Midbrain (tissue), 1 donor: Measurements from ENCODE around the gene SLITRK3.

ENCODE experiments used
- DNase-seq: peaks from one replicate; lab custom pipeline; 2025; lab: John Stamatoyannopoulos, UW

Gene SLITRK3

GRCh38 chr3:165195640-165196576 is at the start of gene SLITRK3:
Gene SLITRK3, minus strand, starts transcription at chr3:165196384. Its CDS starts 5,554 bp downstream, at chr3:165190830.
- peak; percentile 26 for DNase-seq

- no peak for DNase-seq
Observed at GRCh38 chr3:165243597-165243996, 47.4 kb upstream of the SLITRK3 start.

GRCh38 chr3:165233501-165234195 is 37.5 kb upstream of the SLITRK3 start:
- no peak for DNase-seq

- DNase-seq, result no peak
Observed at GRCh38 chr3:165225604-165226003, 29.4 kb upstream of the SLITRK3 start.

- no peak for DNase-seq
Observed at GRCh38 chr3:165217739-165218138, 21.6 kb upstream of the SLITRK3 start.

- DNase-seq, result no peak
Observed at GRCh38 chr3:165212580-165212979, 16.4 kb upstream of the SLITRK3 start.

GRCh38 chr3:165211721-165212120 is 15.5 kb upstream of the SLITRK3 start:
- DNase-seq, result no peak

GRCh38 chr3:165210727-165211126 is 14.5 kb upstream of the SLITRK3 start:
- no peak for DNase-seq

GRCh38 chr3:165210132-165210531 is 13.9 kb upstream of the SLITRK3 start:
- no peak for DNase-seq

GRCh38 chr3:165206454-165207266 is 10.5 kb upstream of the SLITRK3 start:
- DNase-seq, result peak; percentile 76

- DNase-seq, result no peak
Observed at GRCh38 chr3:165204445-165204844, 8.3 kb upstream of the SLITRK3 start.

- no peak for DNase-seq
Observed at GRCh38 chr3:165202995-165203394, 6.8 kb upstream of the SLITRK3 start.

- DNase-seq, result no peak
Observed at GRCh38 chr3:165201964-165202363, 5.8 kb upstream of the SLITRK3 start.

GRCh38 chr3:165197481-165197800 is 1.3 kb upstream of the SLITRK3 start:
- DNase-seq, result no peak

- peak; percentile 20 for DNase-seq
Observed at GRCh38 chr3:165196577-165197480, 645 bp upstream of the SLITRK3 start.

GRCh38 chr3:165195241-165195639 is 944 bp downstream of the SLITRK3 start:
- DNase-seq, result no peak

- peak; percentile 10 for DNase-seq
Observed at GRCh38 chr3:165194511-165195240, 1.5 kb downstream of the SLITRK3 start.

GRCh38 chr3:165193366-165194254 is 2.6 kb downstream of the SLITRK3 start:
- peak; percentile 17 for DNase-seq

- no peak for DNase-seq
Observed at GRCh38 chr3:165192610-165193192, 3.5 kb downstream of the SLITRK3 start.
